Stimulated activated CD8-positive, alpha-beta memory T cell treated with anti-CD3 and anti-CD28 coated beads, Interleukin-15, amount 100 ng/mL, for 48 hours (primary cell): ENCODE measurements around the gene PCDHGA8.
"Not testable (repeated sequence)": the region's sequence is repeated elsewhere in the genome, so short reads cannot be mapped to it uniquely, and the experiment has no call there.

Source experiments
- DNase-seq, 2 donors: peaks; one replicate each; pipeline ENCODE4 v3.0.0-alpha.2; 2020; ENCODE audit warnings: low read depth in 2 of 2

The PCDHGA8 gene

GRCh38 chr5:141371572-141372475 lies 20.6 kb upstream of the PCDHGA8 start:
- no peak for DNase-seq

- DNase-seq: no peak
Measured at GRCh38 chr5:141373673-141374317, 18.6 kb upstream of the PCDHGA8 start, which contains the start of gene PCDHGA6. PCDHGA6 (plus strand) TSS chr5:141373891; CDS start chr5:141374084, 193 bp downstream.

- DNase-seq: no peak
Measured at GRCh38 chr5:141374627-141375026, 17.8 kb upstream of the PCDHGA8 start.

GRCh38 chr5:141375444-141376155 lies 16.8 kb upstream of the PCDHGA8 start:
- not testable (repeated sequence) for DNase-seq

- DNase-seq: no peak
Measured at GRCh38 chr5:141382469-141383294, 9.8 kb upstream of the PCDHGA8 start, which contains the start of gene PCDHGA7. PCDHGA7 (plus strand) TSS chr5:141382742; CDS start chr5:141382900, 158 bp downstream.

GRCh38 chr5:141383345-141383744 lies 9.1 kb upstream of the PCDHGA8 start:
- no peak for DNase-seq

- no peak for DNase-seq
Measured at GRCh38 chr5:141384471-141385267, 7.8 kb upstream of the PCDHGA8 start.

- not testable (repeated sequence) for DNase-seq
Measured at GRCh38 chr5:141387557-141388311, 4.7 kb upstream of the PCDHGA8 start, which contains the start of gene PCDHGB4. PCDHGB4 (plus strand) TSS chr5:141387698; CDS start chr5:141387885, 187 bp downstream.

GRCh38 chr5:141388661-141389060 lies 3.8 kb upstream of the PCDHGA8 start:
- DNase-seq: no peak

- no peak for DNase-seq
Measured at GRCh38 chr5:141389153-141390042, 3.0 kb upstream of the PCDHGA8 start.

- DNase-seq: no peak
Measured at GRCh38 chr5:141393267-141393666, 834 bp downstream of the PCDHGA8 start.

- not testable (repeated sequence) for DNase-seq
Measured at GRCh38 chr5:141394401-141395187, 2.2 kb downstream of the PCDHGA8 start.

- not testable (repeated sequence) for DNase-seq
Measured at GRCh38 chr5:141397756-141398551, 5.5 kb downstream of the PCDHGA8 start, which contains the start of gene PCDHGB5. PCDHGB5 (plus strand) TSS chr5:141397947; CDS start chr5:141398128, 181 bp downstream.

GRCh38 chr5:141398608-141399007 lies 6.2 kb downstream of the PCDHGA8 start:
- no peak for DNase-seq

- DNase-seq: no peak
Measured at GRCh38 chr5:141399555-141400258, 7.3 kb downstream of the PCDHGA8 start.
